Activated CD4-positive, CD25-positive, alpha-beta regulatory T cell treated with anti-CD3 and anti-CD28 coated beads, Interleukin-2, amount 50 U/mL, for 16 hours (primary cell): ENCODE measurements around the gene SPTB.

Experiments
- DNase-seq: peaks from one replicate; pipeline ENCODE4 v3.0.0-alpha.2; 2020; ENCODE audit warnings: low read depth, low spot score

SPTB gene

GRCh38 chr14:64752909-64753308, 126.8 kb downstream of the SPTB start:
- DNase-seq, result no peak

GRCh38 chr14:64748995-64749714, 130.6 kb downstream of the SPTB start:
- no peak for DNase-seq

GRCh38 chr14:64748521-64748920, 131.2 kb downstream of the SPTB start:
- DNase-seq, result no peak

- no peak for DNase-seq
Observed at GRCh38 chr14:64747327-64747726, 132.4 kb downstream of the SPTB start.

DNA sequence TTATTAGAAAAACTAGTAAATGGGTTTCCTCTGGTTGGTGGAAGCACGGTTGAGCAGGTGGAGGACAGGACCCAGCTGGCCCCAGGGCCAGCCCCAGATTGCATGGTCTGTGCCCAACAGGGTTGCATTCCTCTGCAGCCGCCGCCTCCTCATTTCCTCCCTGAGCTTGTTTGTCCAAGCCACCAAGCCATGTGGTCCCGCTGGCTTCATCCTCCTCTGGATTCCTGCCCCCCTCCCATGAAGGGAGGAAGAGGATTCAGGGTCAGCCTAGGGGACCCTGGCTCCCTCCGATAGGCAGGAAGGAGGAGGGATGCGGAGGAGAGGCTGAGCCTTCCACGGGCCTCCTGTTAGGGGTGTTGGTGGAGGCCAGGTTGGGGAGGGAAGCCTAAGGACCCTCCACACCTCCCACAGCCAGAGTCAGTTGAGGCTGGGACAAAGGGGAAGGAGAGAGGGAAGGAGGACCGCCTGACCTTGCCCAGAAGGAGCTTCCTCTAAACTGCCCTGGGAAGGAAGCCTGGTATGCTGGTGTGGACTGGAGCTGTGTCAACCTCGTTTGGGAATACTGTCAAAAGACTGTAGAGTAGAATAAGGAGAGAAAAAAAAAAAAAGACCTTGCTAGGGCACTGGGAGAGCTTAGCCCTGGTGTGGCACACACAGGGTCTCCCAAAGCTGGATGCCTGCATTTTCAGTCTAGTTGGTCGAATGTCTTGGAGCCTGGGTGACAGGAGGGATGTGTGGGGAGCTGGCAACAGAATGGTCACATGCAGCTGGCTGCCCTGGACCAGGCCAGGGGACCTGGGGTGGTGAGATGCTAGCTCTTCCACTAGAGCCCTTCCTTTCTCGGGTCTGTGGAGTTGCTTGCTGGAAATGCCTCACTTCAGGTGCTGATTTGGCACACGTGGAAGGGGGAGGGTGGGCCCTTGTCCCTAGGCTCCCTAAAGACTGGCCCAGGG, 133.1 kb downstream of the SPTB start:
- DNase-seq, result no peak

- no peak for DNase-seq
Observed at GRCh38 chr14:64745511-64746091, 134.1 kb downstream of the SPTB start.

- no peak for DNase-seq
Observed at GRCh38 chr14:64743061-64743460, 136.6 kb downstream of the SPTB start.

DNA sequence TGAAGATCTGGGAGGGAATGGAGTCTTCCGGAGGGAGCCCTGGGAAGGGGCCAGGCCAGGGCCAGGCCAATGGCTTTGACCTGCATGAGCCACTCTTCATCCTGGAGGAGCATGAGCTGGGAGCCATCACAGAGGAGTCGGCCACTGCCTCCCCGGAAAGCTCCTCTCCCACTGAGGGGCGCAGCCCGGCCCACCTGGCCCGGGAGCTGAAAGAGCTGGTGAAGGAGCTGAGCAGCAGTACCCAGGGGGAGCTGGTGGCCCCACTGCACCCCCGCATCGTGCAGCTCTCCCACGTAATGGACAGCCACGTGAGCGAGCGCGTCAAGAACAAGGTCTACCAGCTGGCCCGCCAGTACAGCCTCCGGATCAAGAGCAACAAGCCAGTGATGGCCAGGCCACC, 137.7 kb downstream of the SPTB start:
- no peak for DNase-seq

- no peak for DNase-seq
Observed at GRCh38 chr14:64741200-64741599, 138.5 kb downstream of the SPTB start.

DNA sequence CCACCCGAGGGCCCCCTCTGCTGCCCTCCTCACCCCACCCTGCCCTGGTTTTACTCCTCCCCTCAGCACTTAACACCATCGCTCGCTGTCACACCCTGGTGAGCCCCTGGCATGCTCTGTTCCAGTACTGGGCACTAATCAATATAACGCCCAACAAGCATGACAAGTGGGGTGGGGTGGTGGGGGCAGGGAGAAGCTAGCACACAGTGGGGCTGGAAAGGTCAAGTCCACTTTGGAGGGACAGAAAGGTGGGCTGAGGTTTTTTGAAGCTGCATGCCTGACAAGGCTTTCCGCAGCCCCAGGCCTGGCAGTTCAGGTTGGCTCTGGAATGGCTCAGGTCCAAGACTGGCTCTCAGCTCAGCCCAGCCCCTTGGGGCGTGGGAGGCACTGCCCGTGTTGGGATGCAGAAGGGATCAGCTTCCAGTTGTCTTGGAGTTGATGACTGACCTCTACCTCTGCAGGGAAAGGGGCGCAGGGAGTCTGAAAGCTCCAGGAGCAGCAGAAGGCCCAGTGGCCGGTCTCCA, 141.4 kb downstream of the SPTB start:
- no peak for DNase-seq

GRCh38 chr14:64737391-64738280, 142.1 kb downstream of the SPTB start:
- no peak for DNase-seq

DNA sequence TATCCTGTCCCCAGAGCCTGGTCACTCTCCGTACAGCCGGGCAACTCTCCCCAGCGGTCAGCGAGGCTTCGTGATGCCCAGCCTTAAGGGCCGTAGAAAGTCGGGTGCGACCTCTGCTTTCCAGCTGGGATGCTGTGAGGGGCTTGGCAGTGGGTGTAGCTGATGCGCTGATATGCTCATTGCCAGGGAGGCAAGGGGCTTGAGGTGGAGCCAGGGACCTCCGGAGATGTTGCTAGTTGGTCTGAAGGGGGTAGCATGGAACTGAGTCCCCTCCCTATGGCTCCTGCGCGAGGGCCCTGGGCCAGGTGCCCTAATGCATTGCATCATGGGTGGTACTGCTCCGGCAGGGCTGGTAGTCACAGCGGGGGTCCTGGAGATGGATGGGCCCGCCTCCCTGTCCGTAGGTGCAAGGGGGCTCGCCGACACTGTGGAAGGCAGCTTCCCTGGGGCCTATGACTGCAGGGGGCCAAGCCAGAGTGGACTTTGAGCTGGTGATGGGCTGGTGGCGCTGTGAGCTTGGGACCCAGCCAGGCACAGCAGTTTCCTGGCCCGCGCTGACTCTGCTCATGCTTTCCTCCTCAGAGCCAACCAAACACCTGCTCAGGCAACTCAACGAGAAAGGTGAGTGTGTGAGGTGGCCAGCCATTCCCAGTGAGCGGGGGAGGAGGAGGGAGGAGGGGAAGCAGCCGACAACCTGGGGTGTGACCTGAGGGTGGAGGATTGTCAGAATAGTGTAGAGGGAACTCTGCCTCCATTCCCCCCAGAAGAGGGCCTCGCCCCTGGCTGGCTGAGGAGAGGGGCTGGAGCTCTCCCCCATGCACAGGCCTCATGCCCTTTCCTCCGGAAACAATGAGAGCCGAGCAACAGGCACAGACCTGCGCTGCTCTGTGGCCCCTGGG, 143.2 kb downstream of the SPTB start:
- no peak for DNase-seq

GRCh38 chr14:64734990-64735389, 144.7 kb downstream of the SPTB start:
- DNase-seq, result no peak

DNA sequence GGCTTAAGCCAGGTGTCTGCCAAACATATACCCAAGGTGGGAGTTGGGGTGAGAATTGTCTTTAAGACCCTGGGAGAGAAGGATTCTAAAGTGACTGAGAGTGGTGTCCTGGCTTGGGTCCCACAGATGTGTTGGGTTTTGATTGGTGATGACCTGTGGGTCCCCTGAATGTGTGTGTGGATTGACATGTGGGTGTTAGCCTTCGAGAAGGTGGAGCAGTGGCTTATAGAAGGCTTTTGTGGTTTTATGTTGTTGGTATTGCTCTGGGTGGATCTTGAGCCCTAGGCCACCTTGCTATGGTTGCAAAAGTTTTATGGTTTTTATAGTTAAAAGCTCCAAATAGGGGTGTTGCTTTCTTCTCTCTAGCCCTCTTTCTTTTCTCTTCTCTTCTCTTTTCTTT, 145.8 kb downstream of the SPTB start:
- no peak for DNase-seq

DNA sequence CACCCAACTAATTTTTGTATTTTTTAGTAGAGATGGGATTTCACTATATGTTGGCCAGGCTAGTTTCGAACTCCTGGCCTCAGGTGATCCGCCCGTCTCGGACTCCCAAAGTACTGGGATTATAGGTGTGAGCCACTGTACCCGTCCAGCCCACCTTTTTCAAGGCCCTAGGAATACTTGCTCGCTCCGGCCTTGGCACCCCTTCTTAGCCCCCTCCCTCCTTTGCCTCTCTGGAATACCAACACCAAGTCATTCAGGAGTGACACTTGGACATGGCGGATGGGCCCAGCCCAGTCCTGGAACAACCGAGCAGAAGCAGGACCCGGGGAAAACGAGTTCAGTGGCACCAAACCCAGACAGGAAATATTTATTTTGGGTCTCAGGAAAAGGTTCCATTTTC, 146.4 kb downstream of the SPTB start:
- no peak for DNase-seq

DNA sequence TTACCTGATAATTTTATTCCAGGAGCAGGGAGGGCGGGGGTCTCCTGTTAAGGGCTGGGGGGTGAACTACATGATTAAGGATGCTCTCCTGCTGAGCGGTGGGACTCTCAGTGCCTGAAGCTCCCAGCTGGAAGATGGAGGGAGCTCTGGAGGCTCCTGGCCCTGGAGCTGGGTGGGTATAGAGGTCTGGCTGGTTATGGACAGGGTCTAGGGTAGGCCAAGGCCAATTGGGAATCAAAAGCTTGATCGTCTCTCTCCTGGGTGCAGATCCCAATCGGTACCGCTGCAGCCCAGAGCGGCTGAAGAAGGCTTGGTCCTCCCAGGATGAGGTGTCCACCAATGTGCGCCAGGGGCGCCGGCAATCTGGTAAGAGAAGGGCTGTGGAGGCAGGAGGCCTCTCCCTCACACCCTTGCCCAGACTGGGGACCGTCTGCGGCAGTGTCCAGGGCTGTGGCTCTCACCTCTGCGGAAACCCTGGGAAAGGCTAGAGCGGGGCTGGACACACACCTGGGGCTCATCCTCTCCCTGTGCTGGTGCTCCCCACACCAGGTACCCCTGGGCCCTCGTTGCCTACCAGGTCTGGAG, 147.1 kb downstream of the SPTB start:
- DNase-seq, result no peak

- no peak for DNase-seq
Observed at GRCh38 chr14:64732066-64732465, 147.6 kb downstream of the SPTB start.

DNA sequence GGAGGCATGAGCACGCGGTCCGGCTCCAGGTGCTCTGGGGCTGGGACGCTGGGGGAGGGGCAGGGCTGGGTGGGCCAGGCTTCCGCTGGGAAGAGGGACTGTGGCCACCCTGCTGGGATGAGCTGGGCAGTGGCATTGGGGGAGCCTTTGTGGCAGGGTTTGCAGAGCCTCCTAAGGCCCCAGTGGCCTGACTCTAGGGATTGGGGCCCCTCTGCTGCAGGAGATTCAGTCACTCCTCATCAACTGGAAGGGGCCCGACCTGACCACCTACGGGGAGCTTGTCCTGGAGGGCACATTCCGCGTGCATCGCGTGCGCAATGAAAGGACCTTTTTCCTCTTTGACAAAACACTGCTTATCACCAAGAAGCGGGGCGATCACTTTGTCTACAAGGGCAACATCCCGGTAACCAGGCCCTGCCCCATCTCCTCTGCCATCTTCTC, 148.5 kb downstream of the SPTB start:
- DNase-seq, result no peak

DNA sequence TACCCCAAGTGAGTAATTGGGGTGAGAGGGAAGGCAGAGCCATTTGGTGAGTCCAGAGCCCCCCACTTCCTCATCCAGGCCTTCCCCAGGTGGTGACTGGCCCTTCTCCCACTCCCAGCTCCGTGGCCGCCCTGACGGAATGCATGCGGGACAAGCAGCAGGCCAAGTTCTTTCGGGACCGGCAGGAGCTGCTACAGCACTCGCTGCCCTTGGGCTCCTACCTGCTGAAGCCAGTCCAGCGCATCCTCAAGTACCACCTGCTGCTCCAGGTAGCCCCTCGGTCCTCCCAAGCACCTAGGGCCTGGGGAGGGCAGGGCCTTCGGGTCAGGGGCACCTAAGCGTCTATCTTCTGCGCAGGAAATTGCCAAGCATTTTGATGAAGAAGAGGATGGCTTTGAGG, 149.0 kb downstream of the SPTB start:
- no peak for DNase-seq

DNA sequence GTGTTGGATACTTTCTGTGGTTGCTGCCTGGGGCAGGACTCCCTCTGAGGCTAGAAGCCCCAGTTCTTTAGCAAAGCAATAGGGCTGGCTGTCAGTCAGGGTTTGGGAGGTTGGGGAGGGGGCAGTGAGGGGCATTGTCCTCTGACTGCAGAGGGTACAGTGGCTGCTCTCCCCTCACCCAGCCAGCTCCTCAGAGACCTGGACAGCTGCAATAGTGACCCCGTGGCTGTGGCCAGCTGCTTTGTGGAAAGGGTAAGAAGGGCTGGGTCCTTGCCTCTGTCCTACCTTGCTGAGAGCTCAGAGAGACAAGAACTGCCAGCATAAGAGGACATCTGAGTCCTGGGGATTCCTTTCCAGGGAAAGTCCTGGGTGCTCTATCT, 149.7 kb downstream of the SPTB start:
- no peak for DNase-seq
